GM18868 (cell line): Measurements from ENCODE around the gene TMPRSS6.

Experiments used
- ATAC-seq: cut with Tn5 transposase; IDR thresholded peaks from one replicate; pipeline ENCODE4 v1.9.1; 2021; ENCODE audit warnings: mild to moderate bottlenecking, moderate library complexity; ENCODE audit not compliant: unreplicated experiment

TMPRSS6 gene

DNA sequence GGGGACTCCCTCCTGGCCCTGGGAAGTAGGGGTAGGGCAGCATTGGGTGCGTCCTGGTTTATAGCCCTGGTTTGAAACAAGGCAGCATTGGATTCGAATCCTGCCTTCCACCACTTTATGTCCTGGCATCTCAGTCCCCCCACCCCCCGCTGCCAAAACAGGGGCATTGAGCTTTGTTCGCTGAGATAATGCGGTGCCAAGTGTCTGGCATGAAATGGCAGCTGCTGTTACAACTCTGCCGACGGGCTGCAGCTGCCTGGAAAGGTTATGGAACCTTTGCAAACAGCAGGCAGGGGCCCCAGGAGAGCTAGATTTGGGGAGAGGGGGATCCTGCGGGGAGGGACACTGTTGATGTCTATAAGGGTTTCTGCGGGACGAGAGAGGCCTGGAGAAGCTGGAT, 92.2 kb downstream of the TMPRSS6 start:
- no peak for ATAC-seq

DNA sequence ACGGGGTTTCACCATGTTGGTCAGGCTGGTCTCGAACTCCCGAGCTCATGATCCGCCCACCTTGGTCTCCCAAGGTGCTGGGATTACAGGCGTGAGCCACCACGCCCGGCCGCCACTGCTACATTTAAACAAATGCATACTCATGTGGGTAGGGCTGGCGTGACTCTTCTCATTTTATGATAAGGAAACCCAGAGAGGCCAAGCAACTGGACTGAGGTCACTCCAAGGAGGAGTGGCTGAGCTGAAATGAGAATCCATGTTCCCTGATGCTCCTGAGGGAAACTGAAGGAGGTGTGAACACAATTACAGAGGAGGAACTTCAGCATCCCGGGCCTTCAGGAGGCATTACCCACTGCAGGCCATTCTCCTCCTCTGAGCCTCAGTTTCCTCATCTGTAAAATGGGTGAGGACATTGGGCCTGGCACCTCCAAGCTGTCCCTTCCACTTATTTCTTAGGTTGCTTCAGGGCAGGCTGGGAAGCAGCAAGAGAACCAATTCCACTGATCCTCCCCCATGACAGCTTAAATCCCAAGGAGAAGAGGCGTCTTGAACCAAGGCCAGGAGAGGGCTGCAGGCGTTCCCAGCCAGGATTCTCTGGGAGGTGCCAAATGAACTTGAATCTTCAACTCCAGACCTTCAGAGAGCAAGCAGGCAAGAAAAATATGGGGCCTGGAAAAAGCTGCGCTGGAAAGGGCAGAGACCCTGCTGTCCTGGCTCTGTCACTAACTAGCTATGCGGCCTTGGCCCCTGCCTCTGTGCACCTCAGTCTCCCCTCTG, 93.2 kb downstream of the TMPRSS6 start:
- ATAC-seq, result no peak

DNA sequence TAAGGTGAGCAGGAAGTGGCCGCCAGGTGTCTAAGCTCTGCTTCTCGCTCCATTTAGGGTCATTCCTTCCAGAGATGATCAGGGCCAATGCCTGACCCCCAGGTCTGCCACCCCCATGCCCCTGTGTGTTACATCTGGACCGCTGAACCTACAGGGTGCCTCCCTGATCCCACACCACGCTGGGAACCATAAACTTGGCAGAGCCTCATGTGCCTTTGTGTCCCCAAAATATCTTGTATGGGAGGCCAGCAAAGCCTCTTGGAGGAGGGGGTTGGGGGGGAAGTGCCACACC, 94.0 kb downstream of the TMPRSS6 start:
- ATAC-seq, result no peak
